Gastroesophageal sphincter (tissue), 4 donors: ENCODE results near the gene ST6GALNAC3. TPM values are rescaled to one million over a fixed set of nuclear protein-coding genes. Genes with fewer than 3 reads are reported as not detected.

ENCODE experiments used
- ATAC-seq: fragments of 150-250 bp; one replicate; pipeline ENCODE4 v1.9.1; 2016; ENCODE audit warnings: mild to moderate bottlenecking, moderate library complexity
- H3K27ac ChIP-seq, 4 donors: fragments of 200-600 bp; sonication (generic) in 3 of 4; 1 replicate in 3 of 4; 2 replicates in 1 of 4; pipeline ENCODE4 v1.5.1; 2016 to 2019
- H3K27me3 ChIP-seq: fragments of 200-600 bp; sonication (generic); one replicate; pipeline ENCODE4 v1.5.1; 2019
- H3K36me3 ChIP-seq, 2 donors: fragments of 200-600 bp; sonication (generic); one replicate each; pipeline ENCODE4 v1.5.1; 2019; ENCODE audit warnings: control low read depth in 1 of 2
- H3K4me1 ChIP-seq, 3 donors: fragments of 200-600 bp; sonication (generic); 1 replicate in 2 of 3; 2 replicates in 1 of 3; pipeline ENCODE4 v1.5.1; 2016 to 2019; ENCODE audit warnings: control low read depth in 2 of 3
- H3K4me3 ChIP-seq, 2 donors: fragments of 200-600 bp; sonication (generic); one replicate each; pipeline ENCODE4 v1.5.1; 2019; ENCODE audit warnings: mild to moderate bottlenecking in 1 of 2, moderate library complexity in 1 of 2
- H3K9me3 ChIP-seq, 3 donors: fragments of 200-600 bp; sonication (generic); one replicate each; pipeline ENCODE4 v1.5.1; 2017 to 2019; ENCODE audit warnings: control low read depth in 2 of 3
- EP300 ChIP-seq: sonication (generic); formaldehyde crosslinking; IDR thresholded peaks from one replicate; pipeline ENCODE4 v1.6.1; 2017; ENCODE audit warnings: antibody characterized with exemption, mild to moderate bottlenecking
- POLR2A ChIP-seq, 2 donors: fragments of 450-650 bp; IDR thresholded peaks; one replicate each; pipeline ENCODE4 v1.6.1; 2017; ENCODE audit warnings: antibody characterized with exemption in 2 of 2, mild to moderate bottlenecking in 2 of 2, moderate library complexity in 1 of 2
- POLR2AphosphoS5 ChIP-seq: sonication (generic); formaldehyde crosslinking; IDR thresholded peaks from one replicate; pipeline ENCODE4 v1.6.1; 2017; ENCODE audit warnings: antibody characterized with exemption
- WGBS, 2 donors: methylation state at CpG; one replicate each; pipeline ENCODE4 v1.1.5; 2018; ENCODE audit warnings: low coverage in 1 of 2; 5-methylcytosine and 5-hydroxymethylcytosine counted together
- total RNA-seq, 4 donors: library from RNA; depleted of rRNA; stranded (reverse); fragments of >200 nt; gene quantifications; one replicate each; pipeline ENCODE4 v1.1.0, GENCODE V29; 2016
- TF ChIP-seq, protein P1 (sequence below), 4 experiments: fragments of 200-600 bp in 2 of 4; fragments of 450-650 bp in 2 of 4; sonication (generic) in 1 of 4; IDR thresholded peaks; one replicate each; pipeline ENCODE4 v1.5.1; 2017 to 2019; ENCODE audit warnings: antibody characterized with exemption in 4 of 4, mild to moderate bottlenecking in 2 of 4, moderate library complexity in 2 of 4

Gene ST6GALNAC3
- total RNA-seq, 4 donors from 2014 or later, result 2.8 to 10.6 (median 3.3) TPM

GRCh38 chr1:76055987-76056386, 18.6 kb upstream of the ST6GALNAC3 start:
- no peak for ATAC-seq
- no peak for TF ChIP-seq EP300

DNA sequence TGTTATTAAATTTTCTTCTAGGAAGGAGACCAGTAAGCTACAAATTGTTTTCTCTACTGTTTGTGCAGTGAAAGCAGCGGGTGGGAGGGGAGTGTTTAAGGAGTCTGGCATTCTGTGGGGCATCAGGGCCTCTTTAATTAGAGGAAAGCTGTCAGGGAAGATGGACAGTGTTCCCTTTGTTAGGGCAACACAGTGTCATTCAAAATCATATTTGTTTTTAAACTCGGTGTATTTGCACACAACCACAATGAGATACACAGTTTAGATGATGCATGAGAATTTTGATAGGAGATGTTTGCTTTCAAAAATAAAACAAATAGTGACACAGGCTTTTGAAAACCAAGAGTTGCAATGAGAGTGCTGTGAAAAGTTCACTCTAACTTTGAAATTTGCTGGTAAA, 15.1 kb upstream of the ST6GALNAC3 start:
- Histone ChIP-seq H3K27me3 (no peaks in the 10 kb centered on the region), H3K27ac (no peak overlapping the region), H3K4me1 (no peaks in the 10 kb centered on the region), H3K9me3 (no peaks in the 10 kb centered on the region), H3K4me3 (no peak overlapping the region), H3K36me3 (no peaks in the 10 kb centered on the region)
- WGBS, 2 donors, result 63 to 83% methylated on average over 2 of the region's 2 CpGs
- TF ChIP-seq, protein P1, sequence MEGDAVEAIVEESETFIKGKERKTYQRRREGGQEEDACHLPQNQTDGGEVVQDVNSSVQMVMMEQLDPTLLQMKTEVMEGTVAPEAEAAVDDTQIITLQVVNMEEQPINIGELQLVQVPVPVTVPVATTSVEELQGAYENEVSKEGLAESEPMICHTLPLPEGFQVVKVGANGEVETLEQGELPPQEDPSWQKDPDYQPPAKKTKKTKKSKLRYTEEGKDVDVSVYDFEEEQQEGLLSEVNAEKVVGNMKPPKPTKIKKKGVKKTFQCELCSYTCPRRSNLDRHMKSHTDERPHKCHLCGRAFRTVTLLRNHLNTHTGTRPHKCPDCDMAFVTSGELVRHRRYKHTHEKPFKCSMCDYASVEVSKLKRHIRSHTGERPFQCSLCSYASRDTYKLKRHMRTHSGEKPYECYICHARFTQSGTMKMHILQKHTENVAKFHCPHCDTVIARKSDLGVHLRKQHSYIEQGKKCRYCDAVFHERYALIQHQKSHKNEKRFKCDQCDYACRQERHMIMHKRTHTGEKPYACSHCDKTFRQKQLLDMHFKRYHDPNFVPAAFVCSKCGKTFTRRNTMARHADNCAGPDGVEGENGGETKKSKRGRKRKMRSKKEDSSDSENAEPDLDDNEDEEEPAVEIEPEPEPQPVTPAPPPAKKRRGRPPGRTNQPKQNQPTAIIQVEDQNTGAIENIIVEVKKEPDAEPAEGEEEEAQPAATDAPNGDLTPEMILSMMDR (IDR thresholded peaks at IDR 0.05), result no peak
- TF ChIP-seq POLR2AphosphoS5, result no peak
- ATAC-seq, result no peak

More at GRCh38 chr1:76055987-76056386, 18.6 kb upstream of the ST6GALNAC3 start:
- Histone ChIP-seq H3K4me1 (no peaks in the 10 kb centered on the region), H3K36me3 (no peaks in the 10 kb centered on the region), H3K4me3 (no peak overlapping the region), H3K27me3 (no peaks in the 10 kb centered on the region), H3K27ac (no peak overlapping the region), H3K9me3 (no peaks in the 10 kb centered on the region)
- 87% methylated on average over 4 of the region's 4 CpGs; no CpG with 5 or more reads in 1 of the 2 donors for WGBS, 2 donors

- no peak overlapping the region for H3K27ac ChIP-seq
- WGBS, 2 donors, result 58 to 80% methylated on average over 2 to 3 of the region's 3 CpGs
- no peak overlapping the region for H3K4me3 ChIP-seq
- no peak for TF ChIP-seq POLR2AphosphoS5
- no peak for TF ChIP-seq POLR2A (IDR thresholded peaks at IDR 0.05)
- no peak for TF ChIP-seq EP300
- TF ChIP-seq, protein P1 (IDR thresholded peaks at IDR 0.05), result no peak
- no peaks in the 10 kb centered on the region for H3K27me3 ChIP-seq
- no peaks in the 10 kb centered on the region for H3K9me3 ChIP-seq
- H3K36me3 ChIP-seq, result no peaks in the 10 kb centered on the region
- no peak for ATAC-seq
- peaks cover 0 to 7% (median 7%) of the 10 kb centered on the region in 3 donors for H3K4me1 ChIP-seq
Measured at GRCh38 chr1:76065270-76065669, 9.3 kb upstream of the ST6GALNAC3 start.

GRCh38 chr1:76066394-76066793, 8.2 kb upstream of the ST6GALNAC3 start:
- TF ChIP-seq EP300 (no peak), POLR2A (IDR thresholded peaks at IDR 0.05) (no peak), POLR2AphosphoS5 (no peak)
- TF ChIP-seq, protein P1 (IDR thresholded peaks at IDR 0.05), result no peak
- ATAC-seq, result no peak

GRCh38 chr1:76068542-76068941, 6.0 kb upstream of the ST6GALNAC3 start:
- 61 to 64% methylated on average over 1 of the region's 1 CpG for WGBS, 2 donors
- TF ChIP-seq POLR2AphosphoS5, result no peak
- TF ChIP-seq, protein P1 (IDR thresholded peaks at IDR 0.05), result no peak
- no peak for TF ChIP-seq EP300
- no peak for TF ChIP-seq POLR2A (IDR thresholded peaks at IDR 0.05)
- Histone ChIP-seq H3K27ac (peak overlapping the region in 2 of 4 donors; percentile 34 to 51), H3K4me3 (no peak overlapping the region), H3K36me3 (no peaks in the 10 kb centered on the region), H3K4me1 (peaks cover 0 to 9% (median 7%) of the 10 kb centered on the region in 3 donors), H3K9me3 (no peaks in the 10 kb centered on the region), H3K27me3 (no peaks in the 10 kb centered on the region)
- ATAC-seq, result no peak

More at GRCh38 chr1:76066394-76066793, 8.2 kb upstream of the ST6GALNAC3 start:
- Histone ChIP-seq H3K27ac (no peak overlapping the region), H3K27me3 (no peaks in the 10 kb centered on the region), H3K36me3 (no peaks in the 10 kb centered on the region), H3K4me3 (no peak overlapping the region), H3K4me1 (peaks cover 0 to 7% (median 7%) of the 10 kb centered on the region in 3 donors), H3K9me3 (no peaks in the 10 kb centered on the region)
